Measurements from ENCODE around the gene CHST8.

GRCh38 chr19:33582914-33583313, 38.8 kb upstream of the CHST8 start:
- TF ChIP-seq, protein P1, sequence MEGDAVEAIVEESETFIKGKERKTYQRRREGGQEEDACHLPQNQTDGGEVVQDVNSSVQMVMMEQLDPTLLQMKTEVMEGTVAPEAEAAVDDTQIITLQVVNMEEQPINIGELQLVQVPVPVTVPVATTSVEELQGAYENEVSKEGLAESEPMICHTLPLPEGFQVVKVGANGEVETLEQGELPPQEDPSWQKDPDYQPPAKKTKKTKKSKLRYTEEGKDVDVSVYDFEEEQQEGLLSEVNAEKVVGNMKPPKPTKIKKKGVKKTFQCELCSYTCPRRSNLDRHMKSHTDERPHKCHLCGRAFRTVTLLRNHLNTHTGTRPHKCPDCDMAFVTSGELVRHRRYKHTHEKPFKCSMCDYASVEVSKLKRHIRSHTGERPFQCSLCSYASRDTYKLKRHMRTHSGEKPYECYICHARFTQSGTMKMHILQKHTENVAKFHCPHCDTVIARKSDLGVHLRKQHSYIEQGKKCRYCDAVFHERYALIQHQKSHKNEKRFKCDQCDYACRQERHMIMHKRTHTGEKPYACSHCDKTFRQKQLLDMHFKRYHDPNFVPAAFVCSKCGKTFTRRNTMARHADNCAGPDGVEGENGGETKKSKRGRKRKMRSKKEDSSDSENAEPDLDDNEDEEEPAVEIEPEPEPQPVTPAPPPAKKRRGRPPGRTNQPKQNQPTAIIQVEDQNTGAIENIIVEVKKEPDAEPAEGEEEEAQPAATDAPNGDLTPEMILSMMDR (IDR thresholded peaks at IDR 0.05; ENCODE audit: insufficient read depth, low read length) = no peak
- TF ChIP-seq REST (IDR thresholded peaks at IDR 0.05; ENCODE audit: insufficient replicate concordance, low read depth) (no peak), GABPA (IDR thresholded peaks at IDR 0.05; ENCODE audit: low read depth) (no peak), SPI1 (IDR thresholded peaks at IDR 0.05; ENCODE audit: borderline replicate concordance, low read depth) (no peak), POLR2AphosphoS5 (IDR thresholded peaks at IDR 0.05; ENCODE audit: low read depth) (no peak)

Data from HL-60 (cell line).